Kidney (tissue), 14 donors: ENCODE data around the gene PRPSAP1. TPM values are rescaled to one million over a fixed set of nuclear protein-coding genes. Genes with fewer than 3 reads are reported as not detected.

Source experiments
- DNase-seq, 5 donors: peaks; one replicate each; pipeline ENCODE4 v3.0.0-alpha.2; 2013 to 2020
- FAIRE-seq: peaks from 2 replicates; lab custom pipeline; 2012; peaks lifted over from hg19 to GRCh38; lab: Jason Lieb, UNC
- H3K27ac ChIP-seq, 2 donors: one replicate each; pipeline ENCODE4 v1.7.0; 2013; ENCODE audit warnings: low read depth in 2 of 2, low read length in 2 of 2, inconsistent platforms in 1 of 2
- H3K27me3 ChIP-seq: one replicate; pipeline ENCODE4 v1.7.1; 2013; ENCODE audit warnings: low read length, inconsistent platforms; ENCODE audit not compliant: control insufficient read depth, insufficient read depth
- H3K36me3 ChIP-seq, 3 donors: one replicate each; pipeline versions ENCODE4 v1.7.0 to v1.7.1; 2013; ENCODE audit warnings: low read length in 3 of 3, control low read depth in 1 of 3, inconsistent platforms in 1 of 3; ENCODE audit not compliant: insufficient read depth in 3 of 3, control insufficient read depth in 2 of 3
- H3K4me1 ChIP-seq, 3 donors: one replicate each; pipeline versions ENCODE4 v1.7.0 to v1.7.1; 2013; ENCODE audit warnings: low read length in 3 of 3, inconsistent platforms in 1 of 3, low read depth in 1 of 3; ENCODE audit not compliant: control insufficient read depth in 2 of 3, insufficient read depth in 2 of 3
- H3K4me3 ChIP-seq, 3 donors: one replicate each; pipeline versions ENCODE4 v1.7.0 to v1.8.1; 2013; ENCODE audit warnings: low read length in 3 of 3, control low read depth in 1 of 3, inconsistent platforms in 1 of 3
- H3K9ac ChIP-seq, 3 donors: one replicate each; pipeline versions ENCODE4 v1.7.0 to v1.7.1; 2013; ENCODE audit warnings: low read length in 3 of 3, control low read depth in 1 of 3, inconsistent platforms in 1 of 3
- H3K9me3 ChIP-seq, 3 donors: one replicate each; pipeline versions ENCODE4 v1.7.0 to v1.7.1; 2013; ENCODE audit warnings: low read length in 3 of 3, control low read depth in 1 of 3, inconsistent platforms in 1 of 3; ENCODE audit not compliant: control insufficient read depth in 2 of 3, insufficient read depth in 1 of 3
- CTCF ChIP-seq: IDR thresholded peaks from 3 replicates; pipeline ENCODE4 v1.5.1; 2012; ENCODE audit warnings: mild to moderate bottlenecking, moderate library complexity, borderline replicate concordance; ENCODE audit not compliant: insufficient read depth; ENCODE audit errors: extremely low read depth
- intact Hi-C: fragments of 100-400 bp; cut with DNase I; formaldehyde crosslinking; loops from one replicate; pipeline ENCODE4 v1.11.1; 2022
- polyA plus RNA-seq: library from polyadenylated mRNA; stranded (reverse); fragments of 350-450 nt; fragmentation: Illumina TruSeq; extraction: RNeasy Lipid Tissue Mini Kit (QIAGEN cat#74804); gene quantifications from one replicate; pipeline ENCODE4 v1.2.3, GENCODE V29; 2014; ENCODE audit warnings: low read depth, low replicate concordance; ENCODE audit not compliant: insufficient read depth
- total RNA-seq: library from RNA; stranded (reverse); fragmentation: NEBNext Ultra II Directional; extraction: Animal tissue kit (Norgen Biotek cat#: 25700); gene quantifications from one replicate; pipeline ENCODE4 v1.2.1, GENCODE V29; 2021
- donor health status: control.
- donor health status: control.
- donor health status: control.
- donor health status: control.
- donor health status: control.
- donor health status: DM: yes; HTN: yes; CAD: no.
- donor health status: Normal renal cell carcinoma (clear cell type).

PRPSAP1 gene
- total and polyA plus RNA-seq, 2 donors from 2014 or later: 37.6 to 39.9 TPM

GRCh38 chr17:76331083-76331482, 22.6 kb downstream of the PRPSAP1 start:
- no peak overlapping the region for H3K4me3 ChIP-seq
- peaks cover 3 to 25% (median 9%) of the 10 kb centered on the region in 3 donors for H3K36me3 ChIP-seq

GRCh38 chr17:76329664-76330063, 24.1 kb downstream of the PRPSAP1 start:
- H3K4me1 ChIP-seq: peaks cover 0 to 5% (median 0%) of the 10 kb centered on the region in 3 donors
- no peak for TF ChIP-seq CTCF
- H3K9ac ChIP-seq: no peak overlapping the region
- intact Hi-C loops: no loop called here
- no peaks in the 10 kb centered on the region for H3K27me3 ChIP-seq
- DNase-seq: no peak
- no peak overlapping the region for H3K27ac ChIP-seq
- H3K4me3 ChIP-seq: no peak overlapping the region
- no peak for FAIRE-seq
- H3K36me3 ChIP-seq: peaks cover 3 to 25% (median 9%) of the 10 kb centered on the region in 3 donors
- no peaks in the 10 kb centered on the region for H3K9me3 ChIP-seq

More at GRCh38 chr17:76331083-76331482, 22.6 kb downstream of the PRPSAP1 start:
- TF ChIP-seq CTCF: no peak
- Histone ChIP-seq H3K4me1 (peaks cover 0 to 5% (median 0%) of the 10 kb centered on the region in 3 donors), H3K27me3 (no peaks in the 10 kb centered on the region), H3K9me3 (no peaks in the 10 kb centered on the region), H3K27ac (no peak overlapping the region), H3K9ac (no peak overlapping the region)
- DNase-seq (no peak), FAIRE-seq (no peak)
- intact Hi-C loops: no loop called here

- peaks cover 3 to 25% (median 9%) of the 10 kb centered on the region in 3 donors for H3K36me3 ChIP-seq
Measured at GRCh38 chr17:76327696-76328095, 26.0 kb downstream of the PRPSAP1 start.

More at GRCh38 chr17:76327696-76328095, 26.0 kb downstream of the PRPSAP1 start:
- intact Hi-C loops: no loop called here
- FAIRE-seq: no peak
- Histone ChIP-seq H3K9ac (no peak overlapping the region), H3K27me3 (no peaks in the 10 kb centered on the region), H3K4me1 (peaks cover 0 to 5% (median 0%) of the 10 kb centered on the region in 3 donors), H3K27ac (no peak overlapping the region), H3K4me3 (no peak overlapping the region), H3K9me3 (no peaks in the 10 kb centered on the region)
- DNase-seq: no peak
- no peak for TF ChIP-seq CTCF
